MV-4-11 (cell line): ENCODE results near the gene LYST.

Experiments
- DNase-seq: peaks from one replicate; lab custom pipeline; 2025; lab: John Stamatoyannopoulos, UW

LYST gene

GRCh38 chr1:235757587-235758096 is 109.1 kb downstream of the LYST start:
- no peak for DNase-seq

GRCh38 chr1:235754186-235754585 is 112.5 kb downstream of the LYST start:
- peak; percentile 82 for DNase-seq

DNA sequence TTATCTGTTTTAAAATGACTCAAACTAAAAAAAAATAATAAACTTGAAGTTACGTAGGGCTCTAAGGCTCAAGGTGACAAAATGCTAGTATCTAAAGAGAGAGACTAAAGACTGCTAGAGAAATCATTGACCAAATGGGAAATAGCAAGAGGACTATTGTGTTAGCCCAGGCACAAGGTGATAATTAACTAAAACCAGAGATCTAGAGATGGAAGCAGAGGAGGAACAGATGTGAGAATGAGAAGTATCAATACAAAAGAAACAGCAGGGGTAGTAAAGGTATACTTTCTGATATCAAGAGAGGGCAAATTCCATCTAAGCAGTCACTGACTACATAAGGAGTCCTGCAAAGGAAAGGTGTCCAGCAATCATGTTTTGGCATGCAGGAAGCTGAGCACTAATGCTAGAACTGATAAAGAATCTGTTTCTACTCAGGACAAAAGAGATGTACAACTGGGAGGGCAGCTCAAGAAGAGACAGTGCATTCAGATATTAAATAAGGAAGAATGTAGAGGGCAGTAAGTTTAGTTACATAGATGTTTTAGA is 116.9 kb downstream of the LYST start:
- DNase-seq, result no peak

- DNase-seq, result no peak
Observed at GRCh38 chr1:235748747-235749146, 118.0 kb downstream of the LYST start.

DNA sequence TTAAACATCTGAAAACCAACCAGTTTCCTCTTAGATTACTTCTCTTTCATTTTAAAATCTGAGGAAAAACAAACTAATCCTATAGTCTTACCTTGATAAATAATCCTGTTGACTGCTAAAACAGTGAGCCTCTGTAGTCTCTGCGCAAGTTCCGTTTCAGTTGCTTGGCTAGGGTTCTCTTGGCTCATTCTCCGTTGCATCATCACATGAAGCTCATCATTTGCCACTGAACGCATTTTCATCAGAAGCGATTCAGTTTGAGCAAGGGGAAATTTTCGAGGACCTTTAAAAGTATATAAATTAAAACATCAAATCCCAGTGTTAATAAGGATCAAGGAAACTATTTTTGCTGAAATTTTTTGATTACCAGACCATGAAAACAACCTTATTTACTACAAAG is 120.5 kb downstream of the LYST start:
- DNase-seq, result no peak

GRCh38 chr1:235745503-235746136 is 121.1 kb downstream of the LYST start:
- peak; percentile 47 for DNase-seq

GRCh38 chr1:235742914-235743599 is 123.6 kb downstream of the LYST start:
- no peak for DNase-seq

DNA sequence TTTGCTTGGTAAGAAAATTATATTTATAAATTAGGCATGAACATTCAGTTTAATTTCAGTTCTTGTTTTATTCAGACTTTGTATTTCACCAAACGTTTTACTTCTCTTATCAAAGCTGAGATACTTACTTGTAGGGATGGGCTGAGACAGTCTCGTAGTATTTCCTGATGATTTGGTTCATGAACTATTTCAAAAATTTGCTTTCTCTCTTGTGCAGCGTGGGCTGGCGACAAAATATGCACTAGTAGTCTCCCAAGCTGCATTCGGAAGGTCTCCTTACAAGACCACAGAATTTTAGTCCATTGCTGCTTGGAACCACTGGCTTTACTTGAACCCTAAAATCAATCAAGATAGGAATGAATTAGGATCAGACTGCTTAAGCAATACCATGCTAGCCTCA is 125.4 kb downstream of the LYST start:
- no peak for DNase-seq

DNA sequence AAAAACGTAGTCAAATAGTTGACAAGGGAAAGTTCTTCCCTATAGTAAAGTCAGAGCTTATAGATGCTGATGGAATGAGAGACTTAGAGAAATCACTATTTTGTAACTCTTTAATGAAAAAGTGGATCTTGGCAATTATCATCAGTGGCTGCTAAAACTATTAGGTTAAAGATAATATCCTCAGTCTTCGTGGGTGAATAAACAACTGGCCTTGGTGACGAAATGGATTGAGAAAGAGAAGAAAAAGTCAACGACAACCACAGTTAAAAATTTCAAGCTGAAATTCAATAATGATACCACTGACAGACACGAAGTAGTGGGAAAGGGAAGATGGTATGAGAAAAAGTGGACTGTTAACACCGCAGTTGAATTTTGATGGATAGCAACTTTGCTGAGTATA is 127.1 kb downstream of the LYST start:
- DNase-seq, result no peak

GRCh38 chr1:235739124-235739523 is 127.6 kb downstream of the LYST start:
- DNase-seq, result no peak

- no peak for DNase-seq
Observed at GRCh38 chr1:235737751-235738150, 129.0 kb downstream of the LYST start.

DNA sequence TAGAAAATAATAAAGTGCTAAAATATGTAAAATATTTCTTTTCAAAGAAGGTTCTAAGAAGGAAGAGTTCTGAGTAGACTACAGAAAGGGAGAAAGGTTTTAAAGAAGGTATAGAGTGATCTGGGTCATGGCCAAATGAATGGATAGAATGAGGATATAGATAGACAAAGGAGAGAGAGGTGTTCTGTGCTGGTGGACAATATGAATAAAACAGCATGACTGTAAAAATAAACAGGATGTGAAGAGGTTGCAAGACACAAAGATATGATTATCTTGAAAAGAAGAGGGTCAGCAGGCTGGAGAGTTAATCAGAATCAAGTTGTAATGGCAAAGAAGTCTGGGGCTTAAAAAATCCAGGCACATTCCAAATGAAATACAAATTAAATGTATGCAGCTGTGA is 130.4 kb downstream of the LYST start:
- DNase-seq, result no peak

DNA sequence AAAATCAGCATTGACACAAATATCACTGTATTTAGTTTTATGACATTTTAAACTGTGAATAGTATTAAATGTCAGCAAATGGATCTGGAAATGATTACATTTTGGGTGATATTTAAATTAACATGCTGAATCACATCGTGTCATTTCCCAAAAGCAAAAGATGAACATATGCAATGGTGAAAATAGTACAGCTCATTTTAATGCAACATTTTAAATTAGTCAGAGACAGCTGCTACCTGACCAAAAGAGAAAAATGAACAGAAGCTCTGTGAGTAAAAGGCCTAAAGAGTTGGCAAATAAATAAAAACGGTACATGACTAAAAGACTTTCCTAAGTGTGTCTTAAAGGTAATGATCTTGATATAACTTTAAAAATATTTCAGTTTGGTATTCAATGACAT is 131.1 kb downstream of the LYST start:
- no peak for DNase-seq

DNA sequence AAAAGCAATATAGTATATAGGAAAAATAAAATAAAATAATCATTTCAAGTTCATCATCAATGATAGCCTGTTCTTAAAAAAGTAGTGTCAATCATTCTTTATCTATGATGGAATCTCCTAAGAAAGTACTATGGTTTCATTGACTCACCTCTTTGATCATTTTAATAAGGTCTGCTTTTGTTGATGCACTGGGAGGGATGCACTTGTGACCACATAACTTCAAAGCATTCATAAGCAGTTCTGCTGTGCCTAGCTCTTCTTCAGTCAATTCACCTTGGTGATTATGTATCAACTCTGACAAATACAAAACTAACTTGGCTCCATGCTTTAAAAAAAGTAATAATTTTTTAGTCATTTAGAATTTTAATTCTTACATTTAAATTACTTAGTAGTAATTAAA is 132.4 kb downstream of the LYST start:
- no peak for DNase-seq

- DNase-seq, result no peak
Observed at GRCh38 chr1:235730007-235730406, 136.7 kb downstream of the LYST start.

DNA sequence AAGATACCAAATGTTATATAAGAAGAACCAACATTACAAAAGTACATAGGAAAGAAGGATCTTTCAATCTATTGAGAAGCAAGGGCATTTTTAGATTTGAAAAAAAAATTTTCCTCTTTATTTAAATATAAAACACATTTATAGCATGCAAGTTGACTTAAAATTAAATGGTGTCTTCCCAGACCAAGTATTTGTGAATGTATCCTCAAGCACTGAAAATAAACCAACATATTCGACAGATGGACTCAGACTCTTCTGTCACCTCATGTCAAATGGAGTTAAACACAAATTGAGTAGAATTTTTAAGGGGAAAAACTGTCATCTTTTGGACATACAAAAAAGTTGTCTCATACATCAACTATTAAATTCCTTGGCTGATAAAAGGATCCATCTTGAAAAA is 140.1 kb downstream of the LYST start:
- DNase-seq, result no peak

DNA sequence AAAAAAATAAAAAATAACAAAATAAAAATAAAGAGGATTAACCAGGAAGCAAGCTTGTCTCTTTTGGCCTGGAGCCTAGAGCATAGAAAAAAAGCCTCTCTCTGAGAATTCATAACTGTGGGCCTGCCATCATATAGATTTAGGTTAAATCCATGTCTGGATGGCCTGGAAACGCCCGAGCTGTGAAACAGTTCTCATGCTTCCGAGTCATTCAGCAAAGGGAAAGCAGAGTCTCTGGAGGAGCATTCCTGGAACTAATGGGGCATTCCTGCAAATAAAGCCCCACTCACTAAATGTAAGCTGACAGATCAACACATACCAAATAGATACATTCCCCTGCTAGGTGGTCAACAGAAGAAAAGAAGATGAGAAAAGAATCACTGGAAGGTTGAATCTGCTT is 141.3 kb downstream of the LYST start:
- DNase-seq, result no peak

DNA sequence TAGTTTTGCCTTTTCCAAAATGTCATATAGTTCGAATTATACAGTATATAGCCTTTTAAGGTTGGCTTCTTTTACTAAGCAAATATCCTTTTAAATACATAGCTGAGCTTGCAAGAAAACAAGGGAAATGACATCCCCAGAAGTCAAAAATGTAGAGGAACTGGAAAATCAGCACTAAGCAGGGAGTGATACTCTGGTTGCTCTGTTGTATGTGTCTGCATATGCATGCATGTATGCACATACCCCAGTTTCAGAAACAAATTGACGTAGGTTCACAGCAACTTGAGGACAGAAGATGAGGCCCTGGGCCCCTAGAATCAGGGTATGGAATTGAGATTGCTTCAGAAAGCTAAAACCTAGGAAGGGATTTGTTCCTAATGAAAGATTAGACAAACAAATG is 142.0 kb downstream of the LYST start:
- no peak for DNase-seq

GRCh38 chr1:235722858-235723257 is 143.8 kb downstream of the LYST start:
- no peak for DNase-seq

DNA sequence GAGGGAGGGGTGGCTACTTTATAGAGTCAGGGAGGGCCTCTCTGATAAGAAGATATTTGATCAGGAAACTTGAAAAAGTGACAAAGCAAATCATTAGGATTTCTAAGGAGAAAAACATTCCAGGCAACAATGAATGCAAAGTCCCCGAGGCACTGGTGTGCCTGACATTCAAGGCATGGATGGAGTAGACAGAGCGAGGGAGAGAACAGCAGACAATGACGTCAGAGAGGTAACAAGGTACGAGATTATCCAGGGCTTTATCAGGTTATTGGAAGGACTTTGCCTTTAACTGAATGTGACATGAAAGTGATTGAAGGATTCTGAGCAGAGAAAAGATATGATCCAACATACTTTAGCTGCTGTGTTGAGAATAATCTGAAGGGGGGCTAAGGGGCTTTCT is 144.7 kb downstream of the LYST start:
- no peak for DNase-seq

DNA sequence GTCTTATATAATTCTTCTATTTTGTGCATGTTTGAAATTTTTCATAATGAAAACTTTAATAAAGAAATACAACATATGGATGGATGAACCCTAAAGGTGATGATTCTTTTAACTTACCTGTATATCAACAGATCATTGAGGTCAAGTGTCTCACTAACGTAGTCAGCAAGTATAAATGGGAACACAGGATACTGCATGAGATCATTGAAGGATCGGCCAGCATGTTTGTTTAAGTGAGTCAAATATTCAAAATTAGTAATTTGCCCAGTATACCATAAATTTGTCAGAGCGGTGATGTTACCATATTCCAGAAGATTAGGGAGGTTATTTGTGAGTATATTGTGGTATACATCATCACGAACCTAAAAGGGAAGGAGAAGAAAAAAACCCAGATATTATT is 146.2 kb downstream of the LYST start:
- DNase-seq, result no peak

DNA sequence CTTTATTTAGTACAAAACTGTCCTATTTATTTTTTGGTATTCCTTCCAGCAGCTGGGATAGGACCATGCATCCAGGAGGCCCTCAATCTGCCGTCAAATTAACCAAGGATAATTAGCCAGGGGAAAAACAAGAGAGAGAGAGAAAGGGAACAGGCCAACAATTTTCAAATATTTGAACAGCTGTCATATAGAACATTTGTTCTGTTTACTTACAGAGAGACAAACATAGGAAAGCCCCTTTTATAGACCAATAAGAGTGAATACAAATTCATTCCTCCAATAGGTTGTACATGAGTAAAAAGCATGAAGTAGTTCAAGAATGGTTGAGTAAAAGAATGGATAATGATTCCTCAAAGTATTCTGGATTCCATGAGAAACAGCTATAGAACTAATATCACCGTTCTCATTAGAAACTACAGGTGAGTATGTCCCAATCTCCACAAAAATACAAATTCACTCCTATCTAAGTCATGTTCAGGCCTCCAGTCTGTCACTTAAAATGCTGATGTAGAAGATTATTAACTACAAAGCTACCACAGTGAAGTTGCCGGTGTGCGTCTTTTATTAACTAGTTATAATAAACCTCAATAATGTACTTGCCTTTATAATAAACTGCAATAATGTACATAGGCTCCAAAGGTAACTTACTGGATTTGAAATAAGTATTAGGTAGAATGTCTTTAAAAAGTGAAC is 152.4 kb downstream of the LYST start:
- no peak for DNase-seq

DNA sequence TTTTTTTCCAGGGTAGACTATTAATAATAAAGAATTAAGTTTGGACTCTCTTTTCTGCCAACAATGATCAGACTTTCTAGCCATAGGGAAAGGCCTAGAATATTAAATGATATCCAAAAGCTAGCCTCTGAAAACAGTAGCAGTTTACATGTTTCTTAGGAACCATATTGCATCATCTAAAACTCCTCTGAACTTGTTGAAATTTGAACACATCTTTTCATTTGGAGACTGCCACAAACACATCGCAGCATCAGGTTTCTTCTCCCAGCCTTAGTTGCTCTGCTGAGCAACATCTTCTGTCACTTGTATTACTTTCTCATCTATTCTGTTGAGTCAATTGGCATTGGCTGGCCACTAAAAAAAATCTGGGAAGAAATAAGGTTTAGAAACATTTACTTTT is 153.9 kb downstream of the LYST start:
- no peak for DNase-seq
